GM12873 (cell line): ENCODE measurements around the gene IGF2R.

Source experiments
- TF ChIP-seq, protein P1 (sequence below): IDR thresholded peaks from 2 replicates; pipeline ENCODE4 v1.5.1; 2012; ENCODE audit warnings: low read depth, mild to moderate bottlenecking, moderate library complexity, low read length, control low read depth; ENCODE audit not compliant: insufficient read depth; ENCODE audit errors: missing control alignments

Gene IGF2R

DNA sequence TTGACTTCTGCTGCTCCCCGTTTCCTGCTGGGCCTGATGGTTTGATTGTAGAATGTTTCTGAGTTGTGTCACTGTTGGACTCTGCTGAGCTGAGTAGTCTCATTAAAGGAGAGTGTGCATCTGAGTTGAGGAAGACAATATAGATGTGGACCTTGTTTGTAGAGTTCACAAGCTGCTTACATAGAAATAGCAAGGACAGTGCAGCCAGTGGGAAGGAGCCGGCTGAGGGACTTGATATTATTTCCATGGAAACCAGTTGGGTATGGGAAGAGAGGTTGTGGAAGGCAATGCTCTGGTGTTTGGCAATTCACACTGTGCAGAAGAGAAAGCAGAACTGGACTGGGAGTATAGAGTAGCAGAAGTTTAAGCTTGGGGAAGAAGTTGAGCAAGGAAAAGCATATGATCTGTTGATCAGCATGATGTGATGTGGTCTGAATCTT is 14.8 kb downstream of the IGF2R start:
- TF ChIP-seq, protein P1, sequence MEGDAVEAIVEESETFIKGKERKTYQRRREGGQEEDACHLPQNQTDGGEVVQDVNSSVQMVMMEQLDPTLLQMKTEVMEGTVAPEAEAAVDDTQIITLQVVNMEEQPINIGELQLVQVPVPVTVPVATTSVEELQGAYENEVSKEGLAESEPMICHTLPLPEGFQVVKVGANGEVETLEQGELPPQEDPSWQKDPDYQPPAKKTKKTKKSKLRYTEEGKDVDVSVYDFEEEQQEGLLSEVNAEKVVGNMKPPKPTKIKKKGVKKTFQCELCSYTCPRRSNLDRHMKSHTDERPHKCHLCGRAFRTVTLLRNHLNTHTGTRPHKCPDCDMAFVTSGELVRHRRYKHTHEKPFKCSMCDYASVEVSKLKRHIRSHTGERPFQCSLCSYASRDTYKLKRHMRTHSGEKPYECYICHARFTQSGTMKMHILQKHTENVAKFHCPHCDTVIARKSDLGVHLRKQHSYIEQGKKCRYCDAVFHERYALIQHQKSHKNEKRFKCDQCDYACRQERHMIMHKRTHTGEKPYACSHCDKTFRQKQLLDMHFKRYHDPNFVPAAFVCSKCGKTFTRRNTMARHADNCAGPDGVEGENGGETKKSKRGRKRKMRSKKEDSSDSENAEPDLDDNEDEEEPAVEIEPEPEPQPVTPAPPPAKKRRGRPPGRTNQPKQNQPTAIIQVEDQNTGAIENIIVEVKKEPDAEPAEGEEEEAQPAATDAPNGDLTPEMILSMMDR, result no peak

DNA sequence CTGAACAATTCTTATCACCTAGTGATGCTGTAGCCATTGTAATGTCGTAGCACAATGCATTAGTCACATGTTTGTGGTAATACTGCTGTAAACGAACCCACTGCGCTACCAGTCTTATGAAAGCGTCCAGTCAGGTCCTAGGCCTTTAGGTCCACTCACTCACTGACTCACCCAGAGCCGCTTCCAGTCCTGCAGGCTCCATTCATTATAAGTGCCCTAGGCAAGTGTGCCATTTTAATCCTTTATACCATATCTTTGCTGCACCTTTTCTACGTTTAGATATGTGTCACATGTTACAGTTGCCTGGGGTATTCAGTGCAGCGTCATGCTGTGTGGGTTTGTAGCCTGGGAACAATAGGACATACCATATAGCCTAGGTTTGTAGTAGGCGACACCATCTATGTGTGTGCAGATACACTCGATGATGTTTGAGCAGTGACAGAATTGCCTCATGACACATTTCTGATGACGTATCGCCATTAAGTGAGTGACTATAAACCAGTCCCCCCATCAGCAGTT is 15.4 kb downstream of the IGF2R start:
- TF ChIP-seq, protein P1, result no peak

DNA sequence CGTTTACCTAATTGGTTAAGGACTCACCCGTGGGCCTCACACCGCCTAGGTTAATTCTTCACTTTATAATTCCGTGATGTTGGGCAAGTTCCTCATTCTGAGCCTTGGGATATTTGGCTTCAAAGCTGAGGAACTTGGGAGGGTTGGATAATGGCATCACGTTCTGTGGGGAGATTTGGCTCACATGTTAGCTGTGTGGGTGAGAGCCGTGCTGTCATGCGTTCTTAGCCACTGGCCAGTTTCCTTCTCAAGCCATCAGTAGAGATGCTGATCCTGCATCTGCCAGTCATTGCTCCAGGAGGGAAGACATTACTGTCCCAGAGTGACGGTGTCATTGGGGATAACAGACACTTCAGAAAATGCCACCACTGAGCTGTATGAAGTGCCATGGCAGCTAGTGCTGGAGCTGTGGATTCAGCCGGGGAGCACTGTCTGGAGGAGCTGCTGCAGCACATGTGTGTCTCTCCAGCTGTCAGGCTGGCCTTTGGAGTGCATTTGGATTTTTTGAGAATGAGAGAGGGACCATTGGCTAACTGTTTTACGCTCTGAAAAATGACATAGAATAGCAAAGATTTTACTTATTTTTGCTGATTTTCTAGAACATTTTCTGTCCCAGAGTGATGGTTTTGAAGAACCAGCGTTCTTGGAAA is 16.5 kb downstream of the IGF2R start:
- TF ChIP-seq, protein P1, result no peak

DNA sequence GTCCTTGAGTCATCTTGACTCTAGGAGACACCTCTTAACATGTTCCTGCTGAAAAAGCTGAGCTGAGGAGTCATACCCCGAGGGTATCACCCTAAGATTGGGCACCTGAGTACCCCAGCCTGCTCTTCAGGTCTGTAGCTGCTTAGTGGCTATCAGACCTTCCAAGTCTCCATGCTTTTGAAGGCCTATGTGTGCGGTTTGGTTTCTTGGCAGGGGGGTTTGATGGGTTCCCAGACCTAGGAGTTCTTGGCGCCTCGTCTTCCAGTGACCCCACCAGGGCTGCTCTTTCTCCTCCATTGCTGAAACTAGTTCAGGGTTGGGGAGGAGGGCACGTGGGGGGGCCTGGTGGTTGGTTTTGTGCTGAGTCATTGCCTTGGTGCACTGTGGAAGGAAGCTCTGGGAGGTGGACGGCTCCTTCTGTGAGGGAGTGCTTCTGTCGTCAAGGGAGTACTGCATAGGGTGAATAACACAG is 20.1 kb downstream of the IGF2R start:
- TF ChIP-seq, protein P1, result no peak

DNA sequence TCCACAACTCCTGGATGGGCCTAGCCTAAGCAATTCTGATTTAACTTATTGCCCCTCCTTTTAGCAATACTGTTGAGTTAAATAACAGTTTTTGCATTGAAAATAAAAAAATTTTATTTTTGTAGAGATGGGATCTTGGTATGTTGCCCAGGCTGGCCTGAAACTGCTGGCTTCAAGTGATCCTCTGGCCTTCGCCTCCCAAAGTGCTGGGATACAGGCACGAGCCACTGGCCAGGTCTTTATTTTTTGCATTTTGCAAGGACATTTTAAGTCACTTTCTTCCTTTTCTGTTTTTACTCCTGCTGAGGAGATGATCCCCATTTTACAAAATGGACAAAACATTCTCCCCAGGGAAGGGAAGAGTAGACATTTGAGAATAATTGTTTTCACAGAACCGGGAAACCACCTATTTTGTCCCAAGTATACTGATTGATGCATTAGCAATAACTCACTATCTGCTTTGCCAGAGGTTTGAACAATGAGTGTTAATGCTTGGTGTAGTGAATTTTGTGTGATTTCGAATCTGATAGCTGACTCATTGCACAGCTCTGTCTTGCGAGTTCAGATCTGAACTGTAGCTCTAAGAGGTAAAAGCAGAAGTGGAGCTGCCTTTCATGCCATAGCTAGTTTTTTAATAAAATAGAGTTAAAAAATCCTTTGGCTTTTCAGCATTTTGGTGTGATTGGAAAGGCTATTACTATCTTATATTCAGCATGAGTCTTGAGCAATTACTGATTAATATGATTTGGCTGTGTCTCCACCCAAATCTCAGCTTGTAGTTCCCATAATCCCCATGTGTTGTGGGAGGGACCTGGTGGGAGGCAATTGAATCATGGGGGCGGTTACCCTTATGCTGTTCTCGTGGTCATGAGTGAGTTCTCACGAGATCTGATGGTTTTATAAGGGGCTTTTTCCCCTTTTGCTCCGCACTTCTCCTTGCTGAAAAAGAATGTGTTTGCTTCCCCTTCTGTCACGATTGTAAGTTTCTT is 20.9 kb downstream of the IGF2R start:
- TF ChIP-seq, protein P1, result no peak

DNA sequence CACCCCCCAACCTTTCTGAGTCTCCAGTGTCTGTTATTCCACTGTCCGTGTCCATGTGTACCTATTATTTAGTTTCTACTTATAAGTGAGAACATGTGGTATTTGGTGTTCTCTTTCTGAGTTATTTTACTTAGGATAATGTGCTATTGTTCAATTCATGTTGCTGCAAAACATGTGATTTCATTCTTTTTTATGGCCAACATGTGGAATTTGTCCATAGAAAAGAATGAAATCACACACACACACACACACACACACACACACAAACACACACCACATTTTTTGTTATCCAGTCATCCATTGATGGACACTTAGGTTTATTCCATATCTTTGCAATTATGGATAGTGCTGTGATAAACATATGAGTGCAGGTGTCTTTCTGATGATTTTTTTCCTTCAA is 23.5 kb downstream of the IGF2R start:
- TF ChIP-seq, protein P1, result no peak

DNA sequence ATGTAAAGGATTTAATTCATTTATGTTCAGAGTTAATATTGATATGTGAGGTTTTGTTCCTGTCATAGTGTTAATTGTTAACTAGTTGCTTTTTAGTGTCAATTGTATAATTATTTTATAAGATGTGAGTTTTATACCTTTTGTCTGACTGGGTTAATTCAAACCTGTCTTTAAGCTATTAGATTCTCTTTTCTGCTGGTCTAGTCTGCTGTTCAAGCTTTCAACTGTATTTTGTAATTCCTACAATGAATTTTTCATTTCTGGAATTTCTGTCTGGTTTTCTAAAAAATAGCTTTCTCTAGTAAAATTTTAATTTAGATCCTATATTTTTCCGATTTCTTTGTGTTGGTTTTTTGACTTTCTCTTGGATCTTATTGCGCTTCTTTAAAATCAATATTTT is 26.5 kb downstream of the IGF2R start:
- TF ChIP-seq, protein P1, result no peak
